SH-SY5Y (cell line): ENCODE measurements around the gene SYCE3.

Source experiments
- GATA2 ChIP-seq: IDR thresholded peaks from 2 replicates; pipeline ENCODE4 v1.6.1; 2011; ENCODE audit warnings: mild to moderate bottlenecking, low read depth, low read length
- GATA3 ChIP-seq: IDR thresholded peaks from 2 replicates; pipeline ENCODE4 v1.6.1; 2011; ENCODE audit warnings: low read depth, mild to moderate bottlenecking, low read length, moderate library complexity

GRCh38 chr22:50606165-50606945, 43.6 kb upstream of the SYCE3 start:
- no peak for TF ChIP-seq GATA2
- no peak for TF ChIP-seq GATA3
